Activated CD8-positive, alpha-beta memory T cell treated with anti-CD3 and anti-CD28 coated beads, Interleukin-2, amount 50 U/mL, for 1 hour (primary cell): ENCODE data around the gene SLC6A13.
"Not testable (repeated sequence)": the region's sequence is repeated elsewhere in the genome, so short reads cannot be mapped to it uniquely, and the experiment has no call there.

Experiments used
- DNase-seq: peaks from one replicate; pipeline ENCODE4 v3.0.0-alpha.2; 2020; ENCODE audit errors: extremely low read depth

Gene SLC6A13

DNA sequence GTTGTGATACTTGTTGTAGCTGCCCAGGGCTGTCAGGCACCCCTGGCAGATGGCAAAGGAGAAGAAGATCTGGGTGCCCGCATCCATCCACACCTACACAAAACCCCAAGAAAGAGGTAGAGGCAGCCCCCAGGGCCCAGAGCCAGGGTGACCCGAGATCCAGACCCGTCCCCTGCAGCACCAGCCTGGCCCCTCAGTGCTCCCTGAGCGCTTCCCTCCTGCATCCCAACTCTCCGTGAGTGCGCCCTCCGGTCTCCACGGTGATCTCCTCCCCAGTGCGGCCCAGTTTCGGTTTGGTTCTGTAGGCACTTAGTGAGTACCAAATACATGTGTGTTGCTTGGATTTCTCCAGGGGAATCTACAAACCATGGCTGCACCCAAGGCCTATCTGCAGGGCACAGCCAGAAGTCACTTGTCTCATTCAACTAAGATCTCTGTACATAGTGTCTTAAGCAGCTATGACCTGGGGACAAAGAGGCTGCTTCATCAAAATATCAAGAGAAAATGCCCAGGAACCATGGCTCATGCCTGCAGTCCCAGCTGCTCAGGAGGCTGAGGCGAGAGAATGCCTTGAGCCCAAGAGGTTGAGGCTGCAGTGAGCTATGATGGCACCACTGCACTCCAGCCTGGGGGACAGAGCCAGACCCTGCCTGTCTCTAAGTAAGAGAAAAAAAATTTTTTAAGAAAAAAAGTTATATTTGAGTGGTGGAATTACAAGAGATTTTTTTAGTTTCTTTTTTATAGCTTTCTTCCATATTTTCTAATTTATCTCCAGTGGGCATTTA is 64.5 kb downstream of the SLC6A13 start:
- no peak for DNase-seq

DNA sequence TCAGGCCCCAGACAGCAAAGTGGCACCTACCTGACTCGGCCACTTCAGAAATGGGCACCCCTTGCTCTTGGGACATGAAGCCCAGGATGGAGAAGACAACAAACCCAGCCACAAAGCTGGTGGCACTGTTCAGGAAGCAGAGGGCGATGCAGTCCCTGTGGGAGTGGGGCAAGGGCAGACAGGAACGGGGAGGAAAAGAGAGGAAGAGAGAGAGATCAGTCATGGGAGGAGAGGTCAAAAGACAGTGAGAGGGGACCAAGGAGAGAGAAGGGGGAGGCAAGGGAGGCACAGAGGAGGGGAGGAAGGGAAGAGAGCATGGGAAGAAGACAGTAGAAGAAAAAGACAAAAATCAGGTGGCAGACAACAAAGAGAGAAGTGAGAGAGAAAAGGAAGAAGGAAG is 65.3 kb downstream of the SLC6A13 start:
- no peak for DNase-seq

DNA sequence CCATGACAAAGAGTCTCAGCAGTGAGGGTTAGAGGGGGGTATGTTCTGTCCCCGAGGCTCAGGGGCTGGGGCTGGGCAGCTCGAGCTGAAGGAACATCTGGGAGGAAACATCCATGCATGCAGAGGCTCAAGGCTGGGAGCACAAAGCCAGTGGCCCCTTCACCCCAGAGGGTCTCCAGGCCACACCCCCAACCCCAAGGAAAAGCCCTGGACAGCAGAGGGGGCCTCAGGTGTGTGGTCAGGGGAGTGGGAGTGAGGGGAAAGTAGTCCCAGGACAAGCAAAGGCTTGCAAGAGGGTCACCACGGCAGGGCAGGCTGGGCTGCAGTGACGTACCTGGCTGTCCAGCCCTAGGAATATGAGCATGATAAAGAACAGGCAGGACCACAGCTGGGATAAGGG is 66.2 kb downstream of the SLC6A13 start:
- no peak for DNase-seq

DNA sequence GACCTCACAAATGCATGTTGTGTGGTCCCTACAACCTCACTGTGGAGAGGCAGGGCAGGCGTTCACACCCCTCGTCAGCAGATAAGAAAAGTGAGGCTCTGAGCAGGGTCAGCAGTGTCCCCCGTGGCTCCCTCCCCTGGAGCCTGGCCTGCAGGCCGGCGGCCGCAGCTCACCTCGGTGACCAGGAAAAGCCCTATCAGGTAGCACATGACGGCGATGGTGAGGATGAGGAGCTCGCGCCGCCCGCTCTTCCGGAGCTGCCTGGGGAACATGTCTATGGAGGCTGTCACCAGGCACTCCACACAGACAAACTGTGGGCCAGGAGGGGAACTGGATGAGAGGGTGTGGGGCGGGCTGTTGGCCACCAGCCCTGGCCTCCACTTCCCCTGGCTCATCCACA is 66.7 kb downstream of the SLC6A13 start:
- DNase-seq = no peak

DNA sequence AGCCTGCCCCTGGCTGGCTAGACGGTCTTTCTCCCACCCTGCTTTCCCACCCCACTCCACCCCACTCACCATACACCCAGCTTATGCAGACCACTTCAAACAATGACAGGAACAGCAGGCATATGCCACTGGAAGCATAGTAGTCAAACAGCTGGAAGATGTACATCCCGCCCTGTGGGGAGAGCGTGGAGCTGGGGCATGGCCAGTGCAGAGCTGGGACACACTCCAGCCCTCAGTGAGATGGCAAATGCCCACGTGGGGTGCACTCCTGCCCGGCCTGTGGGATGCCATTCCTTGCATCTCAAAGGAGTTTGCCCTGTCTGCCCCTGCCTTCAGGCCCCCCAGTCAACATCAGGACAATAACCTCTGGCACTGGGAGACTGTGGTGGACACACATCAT is 67.5 kb downstream of the SLC6A13 start:
- DNase-seq = no peak

DNA sequence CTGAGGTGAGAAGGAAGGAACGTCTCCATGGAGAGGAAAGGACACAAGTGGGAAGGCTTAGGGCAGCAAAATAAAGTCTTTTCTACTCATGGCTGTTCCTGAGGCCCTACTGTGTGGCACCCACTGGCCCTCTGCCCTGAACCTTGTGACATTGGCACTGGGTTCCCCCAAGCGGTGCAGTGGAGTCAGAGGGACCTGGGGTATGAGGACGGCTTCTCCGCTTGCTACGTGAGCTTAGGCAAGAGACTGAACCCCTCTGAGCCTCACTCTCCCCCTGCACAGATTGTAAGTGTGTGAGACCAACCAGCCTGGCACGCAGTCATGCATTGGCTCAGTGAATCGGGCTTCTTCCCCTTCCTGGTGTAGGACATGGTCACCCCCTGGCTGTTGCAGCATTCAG is 68.4 kb downstream of the SLC6A13 start:
- no peak for DNase-seq

DNA sequence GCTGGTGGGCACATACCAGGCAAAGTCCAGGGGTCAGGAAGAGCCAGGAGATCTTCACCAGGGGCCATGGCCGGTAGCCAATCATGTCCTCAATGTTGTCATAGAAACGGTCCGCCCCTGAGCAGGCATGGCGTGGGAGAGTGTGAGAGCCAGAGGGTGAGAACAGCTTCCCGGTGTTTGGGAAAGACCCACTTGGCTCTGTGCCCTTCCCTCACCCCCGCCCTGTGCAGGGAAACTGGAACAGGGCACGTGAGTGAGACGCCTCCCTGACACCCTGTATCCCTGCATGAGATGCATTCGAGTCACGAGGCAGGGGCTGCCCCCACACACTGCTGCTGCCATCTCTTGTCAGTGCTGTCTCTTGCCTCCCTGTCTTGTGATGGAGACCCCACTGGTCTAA is 69.4 kb downstream of the SLC6A13 start:
- no peak for DNase-seq

DNA sequence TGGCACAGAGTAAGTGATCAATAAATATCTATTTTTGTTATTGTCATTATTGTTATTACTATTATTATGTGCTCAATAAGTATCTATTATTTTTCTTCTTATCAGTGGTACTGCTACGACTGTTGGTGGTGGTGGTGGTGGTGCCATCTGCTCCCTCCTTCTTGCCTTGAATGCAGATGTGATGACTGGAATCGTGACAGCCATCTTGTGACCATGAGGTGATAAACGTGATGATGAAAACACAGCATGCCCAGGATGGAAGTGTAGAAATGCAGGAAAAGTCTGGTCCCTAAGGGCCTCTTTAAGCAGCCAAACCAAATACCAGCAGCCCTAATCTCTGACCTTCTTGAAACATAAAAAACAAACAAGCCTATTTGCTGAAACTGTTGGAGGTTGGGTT is 71.1 kb downstream of the SLC6A13 start:
- no peak for DNase-seq

DNA sequence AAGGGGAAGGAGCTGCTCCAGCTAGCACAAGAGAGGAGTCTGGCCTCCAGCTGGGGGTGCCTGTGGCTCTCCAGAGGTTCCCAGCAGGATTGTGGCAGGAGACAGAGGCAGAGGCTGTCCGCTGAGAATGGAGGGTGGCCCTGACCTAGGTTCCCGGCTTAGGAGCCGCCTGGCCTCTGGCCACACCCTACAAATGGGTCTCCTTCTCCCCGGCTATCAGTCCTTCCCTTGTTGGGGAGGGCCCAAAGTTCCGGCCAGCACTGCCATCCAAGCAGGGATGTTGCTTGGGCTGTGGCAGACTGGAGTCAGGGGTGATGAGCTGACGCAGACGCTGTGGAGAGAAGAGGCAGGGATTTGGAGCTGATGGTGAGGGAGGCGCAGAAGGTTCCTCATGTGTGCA is 71.8 kb downstream of the SLC6A13 start:
- DNase-seq = no peak

DNA sequence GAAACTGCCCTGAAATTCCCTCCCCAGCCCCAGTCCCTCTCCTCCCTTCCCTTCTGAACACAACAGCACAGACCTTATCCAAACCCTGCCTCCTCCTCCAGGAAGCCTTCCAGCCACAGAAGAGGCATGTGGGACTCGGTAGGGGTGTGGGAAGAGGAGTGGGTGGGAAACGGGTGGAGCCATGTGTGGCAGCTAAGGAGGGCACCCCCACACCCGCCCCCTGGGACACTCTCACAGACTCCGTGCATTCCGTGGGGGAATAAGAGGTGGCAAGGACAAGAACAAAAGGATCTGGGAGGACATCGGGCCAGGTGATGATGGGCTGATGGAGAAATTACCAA is 73.0 kb downstream of the SLC6A13 start:
- DNase-seq = no peak

DNA sequence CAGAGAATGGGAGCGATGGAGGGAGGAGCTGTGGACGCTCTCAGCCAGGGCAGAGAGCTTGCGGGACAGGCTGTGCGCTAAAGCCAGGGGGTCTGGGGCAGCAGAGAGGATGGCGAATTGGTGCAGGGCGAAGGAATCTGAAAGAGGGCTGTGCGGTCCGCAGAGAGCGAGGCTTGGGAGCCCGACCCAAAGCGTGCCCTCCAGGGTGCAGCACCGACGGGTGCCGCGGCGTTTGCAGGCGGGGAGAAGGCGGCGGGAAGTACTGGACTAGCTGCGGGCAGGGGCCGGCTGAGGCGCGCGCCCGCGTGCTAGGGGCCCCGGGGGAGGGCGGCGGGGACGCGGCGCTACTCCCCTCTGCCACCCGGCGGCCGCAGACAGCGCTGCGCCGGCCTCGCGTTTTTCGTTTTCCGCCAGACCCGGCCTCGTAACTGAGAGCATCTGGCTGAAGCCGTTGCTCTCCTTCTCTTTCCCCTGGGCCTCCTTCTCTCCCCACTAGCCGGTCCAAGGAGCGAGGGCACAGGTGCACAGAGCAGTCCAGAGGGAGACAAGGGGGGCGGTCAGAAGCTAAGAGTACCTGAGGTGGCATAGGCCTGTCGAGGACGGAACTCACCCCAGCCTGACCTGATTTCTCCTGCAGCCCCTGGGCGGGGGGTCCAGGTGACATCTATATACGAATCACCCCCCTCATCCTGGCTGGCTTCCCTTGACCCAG is 73.6 kb downstream of the SLC6A13 start:
- no peak for DNase-seq

DNA sequence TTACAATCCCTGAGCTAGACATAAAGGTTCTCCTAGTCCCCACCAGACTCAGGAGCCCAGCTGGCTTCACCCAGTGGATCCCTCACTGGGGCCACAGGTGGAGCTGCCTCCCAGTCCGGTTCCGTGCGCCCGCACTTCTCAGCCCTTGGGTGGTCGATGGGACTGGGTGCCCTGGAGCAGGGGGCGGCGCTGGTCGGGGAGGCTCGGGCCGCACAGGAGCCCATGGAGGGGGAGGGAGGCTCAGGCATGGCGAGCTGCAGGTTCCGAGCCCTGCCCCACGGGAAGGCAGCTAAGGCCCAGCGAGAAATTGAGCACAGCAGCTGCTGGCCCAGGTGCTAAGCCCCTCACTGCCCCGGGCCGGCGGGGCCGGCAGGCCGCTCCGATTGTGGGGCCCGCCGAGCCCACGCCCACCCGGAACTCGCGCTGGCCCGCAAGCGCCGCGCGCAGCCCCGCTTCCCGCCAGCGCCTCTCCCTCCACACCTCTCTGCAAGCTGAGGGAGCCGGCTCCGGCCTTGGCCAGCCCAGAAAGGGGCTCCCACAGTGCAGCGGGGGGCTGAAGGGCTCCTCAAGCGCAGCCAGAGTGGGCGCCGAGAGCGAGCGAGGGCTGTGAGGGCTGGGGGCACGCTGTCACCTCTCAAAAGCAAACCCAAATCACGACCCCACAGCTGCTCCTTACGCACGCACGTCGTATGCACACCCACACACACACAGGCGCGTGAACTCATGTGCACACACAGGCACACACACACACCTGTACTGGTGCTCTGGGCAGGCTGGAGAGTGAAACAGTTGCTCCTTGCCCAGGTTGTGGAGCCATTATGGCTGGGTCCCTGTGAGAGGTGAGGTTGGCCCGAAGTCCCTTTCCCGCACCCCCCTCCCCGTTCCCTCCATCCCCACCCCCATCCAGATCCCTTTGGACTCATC is 74.4 kb downstream of the SLC6A13 start:
- not testable (repeated sequence) for DNase-seq

DNA sequence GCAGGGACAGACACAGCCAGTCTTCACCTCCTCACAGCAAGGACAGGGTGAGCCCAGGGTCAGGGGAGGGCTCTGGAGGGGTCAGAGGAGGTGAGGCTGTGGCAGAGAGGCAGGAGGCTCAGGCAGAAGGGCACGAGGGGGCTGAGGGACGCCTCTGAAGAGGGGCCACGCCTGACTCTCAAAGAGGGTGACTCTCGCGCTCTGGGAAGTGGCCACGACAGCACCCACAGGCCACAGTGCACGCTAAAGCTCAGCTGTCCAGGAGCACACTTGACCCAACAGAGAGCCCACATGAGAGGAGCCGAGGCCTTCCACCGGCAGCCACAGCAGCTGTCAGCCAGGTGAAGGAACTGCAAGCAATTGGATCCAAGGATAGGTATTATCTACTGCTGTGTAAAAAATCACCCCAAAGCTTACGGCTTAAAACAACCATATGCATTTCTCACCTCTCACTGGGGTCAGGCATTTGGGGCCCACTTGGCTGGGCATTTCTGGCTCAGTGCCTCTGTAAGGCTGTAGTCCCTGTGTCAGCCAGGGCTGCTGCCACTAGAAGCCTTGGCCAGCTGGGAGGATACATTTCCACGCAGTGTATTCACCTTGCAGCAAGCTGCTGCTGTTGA is 76.5 kb downstream of the SLC6A13 start:
- no peak for DNase-seq

DNA sequence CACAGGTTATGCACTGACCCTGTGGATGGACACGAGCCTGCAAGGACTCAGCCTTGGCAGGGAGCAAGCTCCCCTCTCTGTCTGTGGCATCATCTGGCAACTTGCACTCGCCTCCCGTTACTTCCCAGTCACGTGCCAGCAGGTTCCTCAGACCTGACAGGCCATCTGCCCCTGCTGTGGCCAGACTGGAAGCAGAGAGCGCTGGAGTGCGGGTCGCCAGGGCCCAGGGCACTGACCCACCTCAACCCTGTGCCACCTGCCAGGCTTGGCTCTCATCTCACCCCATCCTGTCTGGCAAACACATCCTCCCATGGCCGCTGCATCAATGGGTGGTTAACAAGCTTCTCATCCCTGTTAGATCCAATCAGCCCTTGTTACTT is 77.1 kb downstream of the SLC6A13 start:
- DNase-seq = no peak

DNA sequence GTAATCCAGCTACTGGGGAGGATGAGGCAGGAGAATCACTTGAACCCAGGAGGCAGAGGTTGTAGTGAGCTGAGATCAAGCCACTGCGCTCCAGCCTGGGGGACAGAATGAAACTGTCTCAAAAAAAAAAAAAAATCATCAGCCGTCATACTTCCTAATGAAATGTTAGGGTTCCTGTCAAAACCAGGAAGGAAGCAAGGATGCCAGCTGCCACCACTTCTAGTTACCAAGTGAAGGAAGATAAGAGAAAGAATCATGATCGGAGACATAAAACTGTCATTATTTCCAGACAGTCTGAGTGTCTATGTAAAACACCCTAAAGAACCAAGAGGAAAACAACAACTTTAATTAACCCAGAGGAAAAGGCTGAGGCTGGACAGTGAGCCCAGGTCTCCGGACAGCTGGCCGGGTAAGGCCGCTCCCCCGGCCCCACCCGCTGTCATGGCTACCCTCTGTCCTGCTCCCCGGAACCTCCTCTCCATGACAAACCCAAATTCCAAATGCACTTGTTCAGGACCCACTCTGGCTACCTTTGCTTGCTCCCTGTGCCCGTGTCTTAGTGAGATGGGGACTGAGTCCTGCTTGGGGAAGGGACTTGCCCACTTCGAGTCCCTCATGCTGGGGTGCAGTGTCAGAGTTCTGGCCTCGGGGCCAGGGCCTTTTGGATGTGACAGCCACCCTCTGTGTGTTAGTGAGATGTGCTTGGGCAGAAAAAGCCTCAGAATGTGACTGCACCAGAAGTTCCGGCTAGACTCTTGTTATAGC is 77.6 kb downstream of the SLC6A13 start:
- DNase-seq = no peak

DNA sequence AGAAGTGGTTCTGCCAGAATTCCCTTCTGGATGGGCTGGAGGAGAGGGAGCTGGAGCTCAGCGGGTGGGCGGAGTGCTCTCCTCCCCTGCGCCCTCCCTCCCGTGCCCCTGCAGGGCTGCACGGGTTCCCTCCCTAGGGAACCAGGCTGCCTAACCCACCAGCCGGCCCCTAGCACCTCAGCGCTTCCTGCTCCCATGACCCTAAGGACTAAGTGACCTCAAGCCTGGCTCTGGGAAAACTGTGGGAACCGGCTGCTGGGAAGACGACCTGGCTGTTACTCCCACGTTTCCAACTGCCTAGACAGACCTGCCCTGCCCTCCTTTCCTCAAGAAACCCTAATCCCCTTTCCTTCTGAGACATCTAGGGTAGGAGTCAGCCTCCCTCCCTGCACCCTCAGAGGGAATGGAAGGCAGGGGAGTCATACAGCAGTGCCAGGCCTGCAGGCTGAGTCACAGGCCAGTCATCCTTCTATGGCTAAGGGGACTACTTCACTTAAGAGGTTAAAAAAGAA is 80.2 kb downstream of the SLC6A13 start:
- DNase-seq = no peak

DNA sequence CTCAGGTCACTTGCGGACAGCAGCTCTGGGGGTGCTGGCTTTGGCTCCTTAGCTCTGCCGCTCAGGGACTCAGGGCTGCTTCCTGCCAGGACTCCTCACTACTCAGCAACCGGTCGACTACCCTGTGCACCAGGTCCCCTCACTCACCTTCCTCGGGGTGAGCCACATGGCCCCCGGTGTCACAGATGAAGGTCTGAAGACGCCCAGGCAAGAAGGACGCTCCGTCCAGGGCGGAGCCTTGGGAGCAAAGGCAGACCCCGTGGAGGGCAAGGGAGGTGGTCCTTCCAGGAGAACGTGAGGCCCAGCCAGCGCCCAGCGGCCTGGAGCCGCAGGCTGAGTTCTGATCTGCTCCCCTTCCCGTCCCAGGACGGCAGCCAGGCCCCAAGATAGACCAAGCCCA is 80.7 kb downstream of the SLC6A13 start:
- no peak for DNase-seq

DNA sequence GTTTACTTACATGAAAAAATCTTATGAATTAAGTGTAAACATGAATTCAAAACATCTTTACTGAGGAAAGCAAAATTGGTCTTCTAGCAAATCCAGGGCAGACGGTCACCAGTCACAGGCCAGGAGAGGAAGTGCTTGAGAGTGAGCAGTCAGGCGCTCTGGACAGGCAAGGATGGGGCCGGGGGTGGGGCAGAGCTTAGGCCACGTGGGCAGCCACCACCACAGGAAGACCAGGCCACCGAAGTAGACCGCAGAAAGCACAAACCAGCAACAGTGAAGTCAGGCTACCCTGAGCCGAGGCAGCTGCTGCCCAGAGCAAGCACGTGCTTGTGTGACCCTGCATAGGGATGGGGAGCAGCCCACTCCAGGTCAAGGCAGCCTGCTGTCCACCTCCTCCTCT is 82.2 kb downstream of the SLC6A13 start:
- DNase-seq = no peak

DNA sequence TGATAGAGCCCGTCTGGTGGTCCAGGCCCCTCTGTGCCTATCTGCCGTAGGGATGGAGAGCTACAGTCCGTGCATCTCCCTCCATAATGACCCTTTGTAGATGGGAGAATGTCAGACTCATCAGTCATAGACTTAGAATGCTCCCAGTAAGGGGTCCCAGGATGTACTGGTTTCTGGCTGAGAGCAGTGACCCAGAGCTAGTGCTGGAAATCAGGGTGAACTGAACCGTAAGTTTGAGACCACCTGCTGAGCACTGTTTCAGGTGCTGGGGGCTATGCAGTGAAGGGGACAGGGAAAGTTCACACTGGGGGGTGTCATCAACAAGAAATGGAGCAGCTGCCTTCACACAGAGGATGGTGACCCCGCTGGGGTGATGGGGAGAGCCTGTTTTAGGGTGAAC is 82.8 kb downstream of the SLC6A13 start:
- DNase-seq = no peak

DNA sequence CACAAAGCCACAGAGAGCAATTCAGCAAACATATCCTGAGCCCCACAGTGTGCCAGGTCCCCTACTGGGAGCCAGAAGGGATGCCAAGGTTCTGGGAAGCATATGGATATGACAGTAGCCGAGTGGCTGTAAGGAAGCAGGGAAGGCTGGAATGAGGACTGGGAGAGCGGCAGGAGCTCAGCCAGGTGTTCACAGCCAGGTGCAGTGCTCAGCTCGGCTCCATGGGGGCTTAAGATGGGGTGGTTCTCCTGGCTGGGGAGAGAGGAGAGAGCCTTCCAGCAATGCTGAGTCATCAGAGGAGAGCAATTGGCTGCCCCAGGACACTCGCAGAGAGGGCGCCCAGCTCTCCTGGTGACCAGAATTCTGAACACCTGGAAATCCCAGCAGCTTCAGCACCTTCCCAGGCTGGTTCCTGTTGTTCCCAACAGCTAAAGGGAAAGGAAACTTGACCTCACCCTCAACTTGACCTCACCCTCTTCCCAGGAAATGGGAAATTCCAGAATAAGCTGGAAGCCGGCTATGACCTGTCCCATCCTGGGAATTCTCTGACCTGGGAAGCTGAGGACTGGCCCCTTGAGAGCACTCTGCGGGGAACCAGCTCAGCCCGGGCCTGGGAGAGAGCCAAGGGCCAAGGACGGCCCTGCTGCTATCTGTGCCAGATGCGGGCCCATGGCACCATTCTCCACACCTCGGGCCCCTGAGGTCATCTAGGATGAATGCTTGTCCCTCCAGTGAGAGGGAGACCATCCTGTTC is 83.3 kb downstream of the SLC6A13 start:
- DNase-seq = no peak

DNA sequence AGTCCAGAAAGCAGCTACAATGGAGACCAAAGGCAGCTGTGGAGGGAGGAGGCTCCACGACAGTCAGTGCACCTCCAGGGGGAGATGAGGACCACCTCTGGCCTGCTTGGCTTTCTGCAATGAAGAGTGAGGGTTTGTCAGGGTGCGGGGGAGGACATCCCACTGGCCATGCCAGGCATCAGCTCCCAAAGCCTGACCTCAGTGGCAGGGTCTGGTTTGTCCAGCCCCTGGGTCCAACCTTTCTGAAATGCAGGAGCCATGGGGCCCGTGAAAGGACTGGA is 83.9 kb downstream of the SLC6A13 start:
- no peak for DNase-seq
